COLO668 (cell line): ENCODE measurements around the gene ASPN.

Experiments
- DNase-seq: peaks from one replicate; lab custom pipeline; 2025; ENCODE audit not compliant: unreplicated experiment; lab: John Stamatoyannopoulos, UW

Gene ASPN

GRCh38 chr9:92482329-92482728, at the start of gene ASPN:
Gene ASPN, minus strand, starts transcription at chr9:92482506.
- DNase-seq = no peak

- no peak for DNase-seq
These were observed 48.6 kb upstream of the ASPN start for GRCh38 chr9:92530893-92531292.

GRCh38 chr9:92529124-92529523, 46.8 kb upstream of the ASPN start:
- DNase-seq = no peak

GRCh38 chr9:92528522-92528849, 46.2 kb upstream of the ASPN start:
- DNase-seq = no peak

- DNase-seq = no peak
These were observed 45.7 kb upstream of the ASPN start for GRCh38 chr9:92527832-92528521.

GRCh38 chr9:92527291-92527828, 45.1 kb upstream of the ASPN start:
- no peak for DNase-seq

GRCh38 chr9:92525306-92525705, 43.0 kb upstream of the ASPN start:
- DNase-seq = no peak

GRCh38 chr9:92524881-92525280, 42.6 kb upstream of the ASPN start:
- DNase-seq = no peak

- no peak for DNase-seq
These were observed 41.0 kb upstream of the ASPN start for GRCh38 chr9:92522983-92523970.

- DNase-seq = no peak
These were observed 38.5 kb upstream of the ASPN start for GRCh38 chr9:92520837-92521236.

- no peak for DNase-seq
These were observed 35.9 kb upstream of the ASPN start for GRCh38 chr9:92518199-92518598.

- no peak for DNase-seq
These were observed 34.7 kb upstream of the ASPN start for GRCh38 chr9:92517046-92517445.

- no peak for DNase-seq
These were observed 34.2 kb upstream of the ASPN start for GRCh38 chr9:92516521-92516920.

- no peak for DNase-seq
These were observed 32.3 kb upstream of the ASPN start for GRCh38 chr9:92514635-92515034.

- no peak for DNase-seq
These were observed 31.0 kb upstream of the ASPN start for GRCh38 chr9:92513349-92513748.

GRCh38 chr9:92512622-92513021, 30.3 kb upstream of the ASPN start:
- no peak for DNase-seq

- no peak for DNase-seq
These were observed 28.4 kb upstream of the ASPN start for GRCh38 chr9:92510747-92511146.

- DNase-seq = no peak
These were observed 26.7 kb upstream of the ASPN start for GRCh38 chr9:92509050-92509449.

GRCh38 chr9:92508018-92508820, 25.9 kb upstream of the ASPN start:
- no peak for DNase-seq

- no peak for DNase-seq
These were observed 25.2 kb upstream of the ASPN start for GRCh38 chr9:92507496-92507895.

GRCh38 chr9:92507005-92507404, 24.7 kb upstream of the ASPN start:
- no peak for DNase-seq
